PC-9 (cell line): ENCODE data around the gene BTG2.

Experiments used
- CTCF ChIP-seq: fragments of 200-600 bp; sonication (generic); conservative IDR thresholded peaks from 2 replicates; pipeline ENCODE4 v1.6.1; 2017; ENCODE audit warnings: mixed run types, antibody characterized with exemption, mild to moderate bottlenecking, moderate library complexity
- EZH2 ChIP-seq: fragments of 200-600 bp; sonication (generic); IDR thresholded peaks from 2 replicates; pipeline ENCODE4 v1.8.0; 2017; ENCODE audit warnings: antibody characterized with exemption, low read depth

GRCh38 chr1:203271018-203271743 lies 34.1 kb upstream of the BTG2 start:
- no peak for TF ChIP-seq CTCF
- TF ChIP-seq EZH2 = no peak
